Stimulated activated naive CD4-positive, alpha-beta T cell treated with Interleukin-2 at 50 U/mL for 16 hours (primary cell): ENCODE data around the gene CLCN3.
"Not testable (repeated sequence)": the region's sequence is repeated elsewhere in the genome, so short reads cannot be mapped to it uniquely, and the experiment has no call there.

Source experiments
- DNase-seq: peaks from one replicate; lab custom pipeline; 2025; lab: John Stamatoyannopoulos, UW

Gene CLCN3

DNA sequence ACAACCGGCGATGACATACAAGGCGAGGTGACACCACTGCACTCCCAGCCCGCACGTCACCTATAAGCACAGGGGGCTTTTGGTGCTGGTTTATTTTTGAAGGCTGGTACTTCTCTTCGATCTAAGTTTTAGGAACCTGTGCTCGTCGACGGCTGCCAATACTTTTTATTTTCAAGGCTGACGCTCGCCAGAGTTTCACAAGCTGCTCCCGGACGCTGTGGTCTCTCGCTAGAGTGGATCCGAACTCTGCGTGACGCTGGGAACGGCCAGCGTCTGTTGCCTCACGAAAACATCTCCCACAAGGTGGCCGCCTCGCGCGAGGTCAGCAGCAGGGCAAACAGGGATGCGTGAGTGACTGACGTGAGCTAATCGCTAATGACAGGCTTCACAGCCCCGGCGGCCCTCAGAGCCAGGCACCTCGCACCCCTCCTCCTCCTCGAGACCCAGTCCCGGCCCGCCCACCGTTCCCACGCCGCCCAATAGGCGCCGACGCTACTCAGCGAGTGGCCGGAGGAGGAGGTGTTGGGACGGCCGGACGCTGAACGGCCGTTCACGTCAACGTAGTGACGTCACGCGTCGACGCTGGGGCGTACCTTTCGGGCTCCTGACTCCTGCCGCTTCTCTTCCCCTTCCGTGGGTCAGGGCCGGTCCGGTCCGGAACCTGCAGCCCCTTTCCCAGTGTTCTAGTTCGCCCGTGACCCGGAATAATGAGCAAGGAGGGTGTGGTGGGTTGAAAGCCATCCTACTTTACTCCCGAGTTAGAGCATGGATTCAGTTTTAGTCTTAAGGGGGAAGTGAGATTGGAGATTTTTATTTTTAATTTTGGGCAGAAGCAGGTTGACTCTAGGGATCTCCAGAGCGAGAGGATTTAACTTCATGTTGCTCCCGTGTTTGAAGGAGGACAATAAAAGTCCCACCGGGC is at the start of gene CLCN3:
TSS of gene CLCN3 (plus strand) at position 621 of the 922 bp plus-strand sequence. CDS start 15,351 bp downstream, outside the sequence.
- peak; percentile 86 for DNase-seq

DNA sequence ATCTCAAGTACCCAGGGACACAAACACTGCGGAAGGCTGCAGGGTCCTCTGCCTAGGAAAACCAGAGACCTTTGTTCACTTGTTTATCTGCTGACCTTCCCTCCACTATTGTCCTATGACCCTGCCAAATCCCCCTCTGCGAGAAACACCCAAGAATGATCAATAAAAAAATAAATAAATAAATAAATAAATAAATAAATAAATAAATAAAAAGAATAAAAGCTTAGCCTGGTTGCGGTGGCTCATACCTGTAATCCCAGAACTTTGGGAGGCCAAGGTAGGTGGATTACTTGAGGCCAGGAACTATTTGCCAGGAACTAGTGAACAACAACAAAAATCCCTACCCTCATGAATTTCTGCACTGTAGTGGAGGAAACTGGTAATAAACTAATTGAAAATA is 49.4 kb upstream of the CLCN3 start:
- DNase-seq = not testable (repeated sequence)

DNA sequence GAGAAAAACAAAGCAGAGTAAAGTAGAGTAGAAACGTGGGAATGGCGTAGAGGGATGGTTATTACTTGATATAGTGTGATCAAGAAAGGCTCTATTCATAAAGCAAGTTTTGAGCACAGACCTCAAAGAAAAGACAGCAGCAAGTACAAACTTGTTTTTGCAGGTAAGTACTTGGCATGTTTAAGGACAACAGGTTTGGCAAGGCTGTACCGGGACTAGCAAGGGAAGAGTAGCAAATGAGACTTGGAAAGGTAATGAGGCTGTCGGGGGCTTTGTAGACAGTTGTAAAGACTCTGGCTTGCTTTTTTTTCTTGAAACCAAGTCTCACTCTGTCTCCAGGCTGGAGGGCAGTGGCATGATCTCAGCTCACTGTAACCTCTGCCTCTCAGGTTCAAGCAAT is 48.9 kb upstream of the CLCN3 start:
- no peak for DNase-seq

DNA sequence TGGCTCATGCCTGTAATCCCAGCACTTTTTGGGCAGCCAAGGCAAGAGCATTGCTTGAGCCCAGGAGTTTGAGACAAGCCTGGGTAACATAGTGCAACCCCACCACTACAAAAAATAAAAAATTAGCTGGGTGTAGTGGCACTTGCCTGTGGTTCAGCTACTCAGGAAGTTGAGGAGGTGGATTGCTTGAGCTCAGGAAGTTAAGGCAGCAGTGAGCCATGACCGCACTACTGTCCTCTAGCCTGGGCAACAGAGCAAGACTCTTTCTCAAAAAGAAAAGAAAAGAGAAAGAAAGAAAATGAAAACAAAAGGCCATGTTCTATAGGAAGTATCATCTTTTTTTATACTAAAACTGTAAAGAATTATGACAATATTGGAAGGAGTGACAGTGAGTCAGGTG is 46.5 kb upstream of the CLCN3 start:
- no peak for DNase-seq

DNA sequence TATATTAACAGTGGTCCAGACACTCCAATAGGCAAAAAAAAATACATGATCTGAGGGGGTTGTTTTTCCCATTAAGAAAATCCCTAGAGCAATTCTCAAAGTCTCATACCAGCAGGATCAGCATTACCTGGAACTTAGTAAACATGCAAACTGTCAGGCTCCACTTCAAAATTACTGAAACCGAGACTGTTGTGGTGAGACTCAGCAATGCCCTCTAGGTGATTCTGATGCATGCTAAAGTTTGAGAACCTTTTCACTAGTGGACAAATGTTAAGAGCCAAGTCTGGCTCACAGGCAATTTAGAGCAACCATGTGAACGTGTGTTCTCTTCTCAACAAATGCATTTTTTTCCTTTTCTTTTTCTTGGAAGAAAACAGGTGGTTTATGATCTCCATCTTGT is 38.2 kb upstream of the CLCN3 start:
- no peak for DNase-seq

DNA sequence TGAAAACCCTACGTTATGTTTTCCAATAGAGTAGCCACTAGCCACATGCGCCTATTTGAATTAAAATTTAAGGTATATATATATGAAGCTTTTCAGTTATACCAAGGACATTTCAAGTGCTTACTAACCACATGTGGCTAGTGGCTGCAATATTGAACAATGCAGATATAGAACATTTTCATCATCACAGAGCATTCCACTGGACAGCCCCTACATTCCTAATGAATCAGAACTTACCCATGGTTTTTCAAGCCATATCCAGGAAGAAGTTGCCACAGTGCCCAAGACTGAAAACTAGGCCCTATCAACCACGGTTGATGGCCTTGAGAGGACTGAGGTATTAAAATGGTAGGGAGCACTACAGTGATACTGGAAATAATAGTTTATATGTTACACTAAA is 37.7 kb upstream of the CLCN3 start:
- no peak for DNase-seq

DNA sequence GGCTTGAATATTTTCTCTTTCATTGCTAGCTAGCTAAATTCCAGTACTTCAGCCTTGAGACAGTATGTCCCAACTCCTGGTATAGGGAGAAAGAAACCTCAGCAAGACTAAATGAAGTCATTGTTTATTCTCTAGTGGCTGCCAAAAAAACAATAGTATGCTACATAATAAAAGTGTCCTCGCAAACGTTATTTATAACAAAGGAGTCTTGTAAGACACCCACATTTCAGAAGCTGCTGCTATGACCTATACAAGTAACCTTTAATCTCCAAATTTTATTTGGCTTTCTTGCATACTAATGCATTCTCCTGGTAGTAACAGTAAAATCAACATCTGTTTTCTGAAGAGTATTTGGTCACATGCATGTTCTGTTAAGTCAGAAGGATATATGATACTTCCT is 36.8 kb upstream of the CLCN3 start:
- no peak for DNase-seq

DNA sequence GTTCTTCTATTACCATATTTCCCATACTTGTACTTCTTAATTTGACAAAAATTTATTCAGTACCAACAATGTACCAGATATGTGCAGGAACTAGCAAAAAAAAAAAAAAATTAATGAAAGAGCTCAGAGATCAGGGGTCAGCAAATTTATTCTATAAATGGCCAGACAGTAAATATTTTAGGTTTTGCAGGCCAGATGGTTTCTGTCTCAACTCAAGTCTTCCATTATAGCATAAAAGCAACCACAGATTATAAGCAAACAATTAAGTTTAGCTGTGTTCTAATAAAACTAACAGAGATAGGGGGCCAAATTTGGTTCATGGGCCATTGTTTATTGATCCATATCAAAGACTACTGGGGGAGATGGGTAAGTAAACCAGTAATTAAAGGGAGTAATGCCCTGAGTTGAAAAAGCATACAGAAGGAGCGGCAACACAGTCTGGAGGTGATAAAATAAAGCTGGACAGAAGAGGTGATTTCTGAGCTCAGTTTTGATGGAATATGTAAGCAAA is 27.3 kb upstream of the CLCN3 start:
- no peak for DNase-seq

DNA sequence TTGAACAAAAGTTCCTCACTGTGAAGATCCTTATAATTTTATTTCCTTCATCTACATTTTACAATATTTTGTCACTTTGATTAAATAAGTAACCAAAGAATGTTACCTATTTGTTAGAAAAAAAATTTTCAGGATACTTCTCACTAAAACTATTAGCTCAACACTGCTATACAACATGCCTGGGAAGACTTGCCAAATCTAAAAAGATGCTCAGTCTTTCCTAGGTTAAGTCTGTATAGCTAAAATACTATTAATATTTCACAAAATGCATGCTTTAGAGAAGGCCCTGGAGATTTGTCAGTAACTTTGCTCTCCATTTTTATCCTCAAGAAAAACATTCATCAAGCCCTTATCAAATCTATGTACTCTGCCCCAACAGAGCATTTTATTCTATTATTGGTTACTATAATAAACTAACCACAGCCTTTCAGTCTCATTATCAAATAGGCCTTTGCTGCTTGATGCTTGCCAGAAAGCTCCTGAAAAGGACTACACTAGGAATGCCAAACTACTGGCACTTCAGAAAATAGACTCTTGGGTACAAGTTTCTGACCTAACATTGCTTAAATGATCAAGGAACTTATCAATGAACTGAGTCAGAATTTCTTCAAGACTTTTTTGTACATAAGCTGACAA is 25.7 kb upstream of the CLCN3 start:
- DNase-seq = no peak

DNA sequence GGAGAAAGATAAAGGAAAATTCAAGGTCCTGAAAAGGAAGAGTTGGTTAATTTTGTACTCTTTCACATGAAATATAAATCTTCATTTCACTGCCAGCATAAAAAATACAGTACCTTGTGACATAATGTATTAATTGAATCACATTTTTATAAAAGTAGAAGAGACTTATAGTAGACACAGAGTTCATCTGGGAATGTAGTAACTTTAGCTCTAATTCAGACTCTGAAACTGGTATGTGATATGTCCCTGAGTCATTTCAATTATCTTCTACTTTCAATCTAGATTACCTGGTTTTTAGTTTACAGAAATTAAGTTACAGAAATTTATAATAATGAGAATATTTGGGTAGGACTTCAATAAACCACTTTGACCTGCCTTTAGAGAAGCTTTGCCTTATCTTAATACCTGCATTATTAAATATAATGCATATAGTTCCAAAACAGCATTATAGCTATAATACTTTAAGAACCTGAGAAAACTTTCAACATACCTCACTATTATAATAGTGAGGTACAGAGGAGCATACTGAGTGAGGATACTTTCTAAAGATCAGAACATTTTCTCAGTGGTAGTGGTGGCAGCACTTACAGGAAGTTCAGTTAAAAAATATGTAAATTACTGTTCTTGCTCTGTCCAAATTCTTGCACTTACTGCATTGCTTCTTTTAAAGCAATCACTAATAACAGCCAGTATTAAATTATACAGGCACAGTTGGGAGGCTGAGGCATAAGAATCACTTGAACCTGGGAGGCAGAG is 19.2 kb upstream of the CLCN3 start:
- no peak for DNase-seq

DNA sequence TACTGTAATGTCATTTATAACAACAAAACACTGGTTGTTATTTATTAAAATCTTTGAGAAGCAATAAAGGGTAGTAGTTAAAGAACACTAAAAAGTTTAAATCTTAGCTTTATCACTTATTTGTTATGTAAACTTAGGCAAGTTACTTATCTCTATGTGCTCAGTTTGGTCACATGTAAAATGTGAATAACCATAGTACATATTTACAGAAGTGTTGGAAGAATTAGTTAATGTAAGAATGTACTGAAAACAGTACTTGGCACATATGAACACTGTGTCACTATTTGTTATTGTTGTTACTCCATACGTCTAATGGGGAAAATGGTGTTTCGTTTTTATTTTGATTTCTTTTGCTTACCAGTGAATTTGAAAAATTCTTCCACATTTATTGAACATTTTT is 17.1 kb upstream of the CLCN3 start:
- no peak for DNase-seq

DNA sequence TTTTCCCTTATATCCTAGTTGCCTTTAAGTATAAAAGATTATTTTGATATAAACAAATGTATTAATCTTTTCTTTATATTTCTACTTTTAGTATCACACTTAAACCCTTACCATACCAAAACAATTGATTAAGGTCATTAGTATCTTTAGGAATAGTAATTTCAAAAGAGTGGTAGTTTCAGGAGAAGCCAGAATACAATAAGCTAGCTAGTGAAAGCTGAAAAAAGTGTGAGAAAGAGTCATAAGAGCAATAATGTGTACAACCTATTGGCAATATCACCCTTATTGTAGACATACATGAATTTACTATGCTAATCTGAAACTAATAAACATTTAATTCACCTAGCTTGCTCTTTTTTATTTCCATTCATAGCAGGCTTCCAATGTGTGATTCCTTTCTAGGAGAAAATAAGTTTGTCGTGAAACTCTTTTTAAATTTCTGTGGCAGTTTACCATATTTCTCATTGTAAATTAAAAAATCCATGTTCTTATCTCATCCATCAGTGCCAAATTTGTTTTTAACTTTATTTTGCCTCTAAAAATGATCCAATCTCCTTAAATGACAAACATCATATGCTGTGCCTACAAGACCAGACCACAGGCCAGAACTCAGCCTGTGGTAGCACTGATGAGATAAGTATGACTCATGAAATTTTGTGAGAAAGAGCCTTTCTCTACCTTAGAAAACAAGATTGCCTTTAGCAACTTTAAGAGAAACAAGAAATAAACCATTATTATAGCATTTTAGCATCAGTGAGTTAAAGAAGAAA is 16.1 kb upstream of the CLCN3 start:
- DNase-seq = no peak

DNA sequence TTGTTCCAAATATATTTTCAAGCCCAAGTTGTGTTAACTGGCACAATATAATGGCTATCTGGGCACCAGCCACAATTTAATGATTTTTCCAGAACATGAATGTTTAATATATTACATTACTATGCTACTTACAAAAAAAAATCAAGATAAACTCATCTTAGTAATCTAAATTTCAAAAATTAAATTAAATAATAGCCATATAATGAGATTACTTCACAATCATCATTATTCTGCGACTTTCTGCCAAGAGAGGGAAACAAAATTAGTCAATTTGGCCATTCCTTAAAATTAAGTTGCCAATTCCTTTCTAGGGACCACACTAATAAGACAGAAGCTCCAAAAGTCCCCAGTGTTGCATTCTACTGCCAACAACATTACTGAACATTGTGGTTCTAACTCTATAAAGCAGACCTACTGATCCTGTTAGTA is 15.5 kb upstream of the CLCN3 start:
- no peak for DNase-seq

DNA sequence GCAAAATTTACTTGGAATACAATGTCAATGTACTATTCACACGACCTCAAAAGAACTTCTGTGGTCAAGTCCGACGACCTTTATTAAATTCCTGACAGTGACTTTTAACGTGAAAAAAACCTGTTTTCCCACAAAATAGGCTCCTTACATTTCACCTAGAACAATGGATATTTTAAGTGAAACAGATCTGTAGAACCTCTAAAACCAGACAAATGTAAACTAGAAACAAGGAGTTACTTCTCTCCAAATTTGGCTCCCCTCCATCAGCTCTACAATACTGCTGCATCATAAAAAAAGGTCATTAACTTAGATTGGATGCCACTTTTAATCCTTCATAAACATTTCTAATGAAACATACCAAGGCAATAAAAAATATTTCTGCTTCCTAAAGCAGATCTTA is 9.2 kb upstream of the CLCN3 start:
- DNase-seq = no peak

DNA sequence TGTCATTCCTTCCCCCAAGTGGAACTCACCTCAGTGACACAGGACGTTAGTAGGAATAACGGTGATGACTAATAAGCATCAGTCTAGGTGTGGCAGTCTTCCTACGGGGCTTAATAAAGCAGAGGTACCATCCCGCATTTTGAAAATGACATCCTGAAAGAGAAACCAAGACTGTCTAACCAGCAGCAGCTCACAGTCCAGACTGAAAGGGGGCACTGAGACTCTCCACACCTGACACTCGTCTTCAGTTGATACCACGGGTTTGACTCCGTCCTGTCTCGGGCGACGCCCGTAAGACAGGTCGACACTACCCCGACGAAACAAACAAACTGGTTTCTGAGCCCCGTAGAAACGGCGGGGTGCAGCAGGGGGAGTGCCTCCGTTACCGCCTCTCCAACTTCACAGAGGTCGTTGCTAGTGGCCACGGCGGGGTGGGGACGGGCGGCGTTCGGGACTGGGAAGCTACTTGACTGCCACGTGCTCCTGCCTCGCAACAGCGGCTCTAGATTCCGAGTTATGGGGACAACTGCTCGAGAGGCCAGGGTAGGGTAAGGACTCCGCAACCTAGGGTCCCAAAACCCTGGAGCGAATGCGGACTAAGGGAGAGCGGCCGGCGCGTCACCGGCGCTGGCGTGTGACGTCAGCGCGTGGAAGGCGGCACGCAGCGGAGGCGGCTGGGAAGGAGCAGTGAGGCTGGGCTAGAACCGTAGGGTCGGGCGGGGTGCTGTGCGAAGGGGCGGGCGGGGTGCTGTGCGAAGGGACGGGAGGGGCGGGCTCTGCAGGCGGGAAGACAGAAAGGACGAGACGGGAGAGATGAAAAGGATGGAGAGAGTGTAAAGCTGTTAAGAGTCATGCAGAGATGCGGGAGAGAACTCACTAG is 8.1 kb upstream of the CLCN3 start, which contains the start of gene NEK1:
TSS of gene NEK1 (minus strand) at position 593 of the 880 bp plus-strand sequence. CDS start 9,953 bp downstream, outside the sequence.
- DNase-seq = peak; percentile 87

DNA sequence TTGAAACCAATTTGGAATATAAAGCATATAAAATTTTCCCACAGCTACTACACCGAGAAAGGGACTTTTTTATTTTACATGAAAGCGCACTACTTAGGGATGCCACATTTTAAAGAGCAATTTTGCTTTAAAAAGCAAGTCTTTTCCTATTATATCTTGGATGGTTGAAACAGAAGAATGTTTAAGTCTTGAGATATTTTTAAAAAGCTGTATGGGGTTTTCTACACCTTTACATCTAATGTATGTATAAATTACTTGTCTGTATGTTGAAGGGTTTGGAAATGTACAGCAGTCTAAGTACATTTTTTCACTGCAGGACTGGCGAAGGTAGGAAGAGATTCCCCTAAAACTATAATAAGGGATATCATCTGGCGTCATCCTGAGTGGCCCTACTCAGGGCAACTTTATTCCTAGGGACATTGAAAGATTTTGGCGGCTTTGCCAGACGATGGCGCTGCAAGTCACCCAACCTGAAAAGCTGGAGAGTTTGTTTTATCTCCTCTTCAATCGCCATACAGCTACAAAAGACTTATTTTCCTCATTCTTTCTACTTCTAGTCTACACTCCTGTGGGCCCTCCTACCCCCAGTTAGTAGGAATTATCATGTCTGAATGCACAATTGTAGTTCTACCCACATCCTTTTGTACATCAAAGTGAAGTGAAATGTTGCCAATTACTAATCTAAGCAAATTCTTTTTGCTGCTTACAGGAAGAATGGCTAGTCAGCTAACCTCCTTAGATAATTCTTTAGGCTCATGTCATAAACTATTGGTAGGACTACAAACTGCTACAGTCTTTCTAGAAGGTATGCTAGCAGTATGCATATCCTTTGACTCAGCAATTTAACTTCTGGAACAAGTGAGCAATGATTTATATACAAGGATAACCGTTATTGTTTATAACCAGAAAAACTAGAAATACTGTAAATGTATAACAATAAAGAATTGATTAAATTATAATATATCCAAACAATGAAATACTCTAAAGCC is 7.2 kb upstream of the CLCN3 start:
- DNase-seq = peak; percentile 59

DNA sequence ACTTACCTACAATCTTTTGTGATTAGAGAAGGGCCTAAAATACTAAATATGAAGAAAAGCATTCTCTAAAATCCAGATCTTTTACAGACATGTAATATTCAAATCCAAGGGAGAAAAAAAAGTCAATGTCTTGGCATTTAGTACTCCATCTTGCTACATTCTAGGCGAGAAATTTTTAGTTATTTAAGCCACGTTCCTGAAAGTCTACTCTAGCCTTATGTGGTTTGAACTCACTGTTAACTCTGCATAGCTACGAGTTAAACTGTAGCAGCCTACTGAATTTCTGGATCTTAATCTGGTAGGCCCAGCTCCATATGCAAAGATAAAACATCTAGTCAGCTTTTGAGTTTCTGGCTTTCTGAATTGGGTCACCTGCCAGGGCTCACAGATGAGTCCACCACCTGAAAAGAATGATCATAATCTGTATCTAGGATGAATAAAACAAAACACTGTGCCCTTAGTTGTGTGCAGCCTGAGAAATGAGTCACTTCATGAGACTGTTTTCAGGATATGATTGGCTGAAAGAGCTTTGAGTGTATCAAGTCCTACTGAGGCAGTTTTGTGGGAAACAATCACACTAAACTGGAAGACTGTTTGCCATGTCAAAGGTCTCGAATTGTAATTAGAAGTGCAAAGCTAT is 4.8 kb upstream of the CLCN3 start:
- DNase-seq = peak; percentile 9

DNA sequence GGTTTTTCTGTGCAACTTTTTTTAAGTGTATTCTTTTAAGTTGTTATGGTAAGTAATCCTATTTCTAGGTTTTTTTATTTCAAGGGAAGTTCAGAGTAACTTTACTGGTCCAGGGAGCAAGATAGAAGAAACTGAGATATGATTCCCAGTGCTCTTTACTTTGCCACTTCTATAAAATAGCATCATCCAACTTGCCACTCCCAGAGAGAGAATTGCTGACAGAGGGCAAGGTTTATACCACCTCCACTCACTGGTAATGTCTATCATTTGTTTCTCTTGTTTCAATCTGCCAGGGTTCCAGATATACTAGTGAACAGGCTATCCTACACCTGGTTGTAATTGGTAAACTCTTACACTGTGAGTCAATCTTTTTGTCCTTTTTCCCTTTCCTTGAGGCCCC is 3.5 kb upstream of the CLCN3 start:
- no peak for DNase-seq

DNA sequence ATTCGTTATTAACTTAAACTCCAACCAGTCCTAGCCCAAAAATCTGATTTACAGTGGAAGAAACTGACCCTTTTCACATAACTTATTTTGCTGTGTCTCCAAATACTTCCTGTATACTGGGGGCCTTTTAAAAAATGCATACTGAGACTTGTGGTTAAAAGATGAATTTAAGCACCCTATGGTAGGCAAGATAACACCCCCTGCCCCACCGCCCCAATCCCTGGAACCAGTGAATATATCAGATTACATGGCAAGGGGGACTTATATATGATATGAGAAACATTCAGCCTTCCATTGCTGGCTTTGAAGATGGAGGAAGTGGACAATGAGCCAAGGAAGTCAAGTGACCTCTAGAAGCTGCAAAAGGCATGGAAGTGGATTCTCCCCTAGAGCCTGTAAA is 3.1 kb upstream of the CLCN3 start:
- DNase-seq = no peak
